ENCODE data around the gene RNLS. TPM values are rescaled to one million over a fixed set of nuclear protein-coding genes. Genes with fewer than 3 reads are reported as not detected.
A peak's percentile ranks its signal among the peaks of the same experiment; 100 is the strongest.

Gene RNLS
- 10.2 TPM for total RNA-seq
- long read RNA-seq, partial matches to known transcripts: 0 of 7 reads
- long read RNA-seq, other reads (novel, unspliced or antisense): 6 of 7 reads

DNA sequence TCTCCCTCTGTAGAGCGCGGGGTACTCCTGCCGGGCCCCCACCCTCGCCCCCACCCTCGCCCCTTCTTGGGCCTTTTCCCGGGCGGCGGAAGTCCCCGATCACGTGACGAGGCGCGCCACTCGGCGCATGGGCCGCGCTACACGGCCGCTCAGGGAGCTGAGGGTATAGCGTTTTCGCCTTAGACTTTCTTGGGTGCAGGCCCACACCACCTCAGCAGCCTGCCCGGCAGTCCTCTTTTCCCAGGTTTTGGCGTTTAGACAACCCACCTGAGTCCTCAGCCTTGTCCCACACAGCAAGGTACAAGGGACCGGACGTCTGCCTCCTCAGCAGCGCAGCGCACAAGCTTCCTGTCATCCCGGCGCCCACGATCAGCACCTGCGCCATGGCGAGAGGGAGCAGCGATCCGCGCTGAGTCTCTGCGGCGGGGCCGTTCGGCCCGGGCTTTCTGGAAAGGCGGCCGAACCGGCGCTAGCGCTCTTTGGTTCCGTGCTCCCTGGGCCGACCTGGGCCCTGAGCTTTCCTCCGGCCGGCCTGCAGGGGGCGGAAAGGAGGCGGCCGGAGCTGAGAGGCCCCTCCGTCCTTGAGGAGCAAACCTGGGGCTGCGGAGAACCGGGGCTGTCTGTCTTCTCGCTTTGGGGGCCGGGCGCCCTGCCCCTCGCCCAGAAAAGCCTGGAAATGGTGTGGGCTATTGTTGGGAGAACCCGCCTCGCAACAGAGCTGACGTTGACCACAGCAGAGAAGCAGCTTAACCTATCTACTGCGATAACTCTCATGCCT, at the start of gene RNLS:
RNLS (minus strand) TSS at position 513 of the 778 bp plus-strand sequence.
- DNase-seq (ENCODE audit: low spot score): peak; percentile 92

DNA sequence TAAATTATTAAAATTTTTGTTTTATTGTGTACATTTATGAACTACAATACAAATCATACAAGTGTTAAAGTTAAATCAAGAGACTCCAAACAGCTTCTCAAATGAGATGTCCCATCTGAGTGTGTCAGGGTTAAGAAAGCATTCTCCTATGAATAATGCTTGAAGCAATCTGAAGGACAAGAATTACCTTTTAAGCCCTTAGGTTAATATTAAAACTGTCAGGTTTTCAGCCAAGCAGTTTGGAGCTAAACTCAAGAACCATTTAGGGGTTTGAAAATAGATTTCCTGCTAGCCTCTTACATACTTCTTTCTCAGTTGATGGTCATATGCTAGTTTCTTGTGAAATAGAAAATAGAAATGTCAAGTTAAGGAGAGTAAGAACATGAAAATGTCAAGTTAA, 41.7 kb upstream of the RNLS start:
- DNase-seq (ENCODE audit: low spot score): no peak

DNA sequence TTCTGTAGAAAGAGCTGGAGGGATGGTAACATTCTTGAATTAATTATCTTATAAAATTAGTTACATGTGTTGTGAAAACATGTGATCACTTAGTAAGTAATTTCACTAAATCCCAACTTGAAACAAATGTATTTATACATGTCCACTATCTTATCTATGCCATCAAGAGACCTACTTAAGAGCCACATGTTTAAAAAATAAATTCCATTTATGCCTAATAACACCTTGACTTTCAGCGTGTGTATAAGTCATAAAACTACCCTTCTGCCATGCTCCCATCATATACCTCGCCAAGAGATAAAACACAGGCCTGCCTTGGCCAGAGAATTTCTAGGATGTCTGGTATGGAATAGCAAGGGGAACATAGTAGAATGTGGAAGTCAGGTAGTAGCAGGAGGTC, 40.7 kb upstream of the RNLS start:
- no peak for DNase-seq (ENCODE audit: low spot score)

DNA sequence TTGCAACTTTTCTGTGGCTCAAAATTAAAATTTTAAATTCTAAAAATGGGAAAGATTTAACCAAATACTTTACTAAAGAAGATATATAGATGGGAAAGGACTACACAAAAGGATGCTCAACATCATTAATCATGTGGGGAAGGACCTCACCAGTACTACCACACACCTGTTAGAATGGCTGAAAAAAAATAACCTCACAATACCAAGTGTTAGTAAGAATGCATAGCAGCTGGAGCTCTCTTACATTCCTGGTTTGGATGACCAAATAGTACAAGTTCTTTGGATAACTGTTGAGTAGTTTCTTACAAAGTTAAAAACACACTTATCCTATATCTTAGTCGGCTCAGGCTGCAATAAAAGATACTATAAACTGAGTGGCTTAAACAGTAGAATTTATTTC, 37.3 kb upstream of the RNLS start:
- DNase-seq (ENCODE audit: low spot score): no peak

DNA sequence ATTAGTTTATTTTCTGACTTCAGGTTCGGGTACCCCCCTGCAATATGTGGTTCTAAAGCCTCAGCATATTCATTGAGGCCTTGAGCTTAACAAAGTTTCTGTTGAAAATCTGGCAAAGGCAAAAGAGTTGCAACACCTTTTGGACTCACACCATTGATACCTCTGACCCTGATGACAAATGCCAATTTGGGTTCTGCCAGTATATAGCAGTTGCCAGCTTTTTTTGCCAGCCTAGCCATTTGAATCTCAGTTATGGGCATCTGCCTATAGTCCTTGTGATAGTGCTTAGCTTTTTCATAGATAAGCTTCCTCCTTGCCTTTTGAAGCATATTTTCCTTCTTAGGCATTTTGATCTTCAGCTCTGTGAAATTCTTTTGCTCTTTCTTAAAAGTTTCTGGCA, 35.4 kb upstream of the RNLS start:
- DNase-seq (ENCODE audit: low spot score): no peak

DNA sequence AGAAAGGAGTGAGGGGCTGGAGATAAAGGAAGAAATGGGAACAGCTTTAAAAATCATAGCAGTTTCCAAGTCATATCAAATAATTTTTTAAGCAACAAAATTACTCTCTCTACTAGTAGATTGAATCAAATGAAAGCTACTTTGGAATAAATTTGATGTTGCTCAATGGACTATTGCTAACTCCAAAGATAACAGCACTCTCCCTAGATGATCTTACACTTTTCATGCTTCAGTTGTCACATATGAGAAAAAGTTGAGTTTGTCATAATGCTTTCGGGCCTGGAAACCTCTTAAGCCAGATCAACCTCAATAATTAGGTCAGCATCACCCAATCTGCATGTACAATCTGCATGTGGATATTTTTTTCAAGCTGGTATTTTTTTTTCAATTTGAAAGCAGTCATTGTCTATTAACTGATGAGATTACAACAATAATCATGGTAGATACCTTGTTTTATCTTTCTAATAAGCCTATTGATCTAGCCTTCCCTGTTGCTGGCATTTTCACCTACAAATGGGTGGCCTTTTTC, 34.7 kb upstream of the RNLS start:
- no peak for DNase-seq (ENCODE audit: low spot score)

DNA sequence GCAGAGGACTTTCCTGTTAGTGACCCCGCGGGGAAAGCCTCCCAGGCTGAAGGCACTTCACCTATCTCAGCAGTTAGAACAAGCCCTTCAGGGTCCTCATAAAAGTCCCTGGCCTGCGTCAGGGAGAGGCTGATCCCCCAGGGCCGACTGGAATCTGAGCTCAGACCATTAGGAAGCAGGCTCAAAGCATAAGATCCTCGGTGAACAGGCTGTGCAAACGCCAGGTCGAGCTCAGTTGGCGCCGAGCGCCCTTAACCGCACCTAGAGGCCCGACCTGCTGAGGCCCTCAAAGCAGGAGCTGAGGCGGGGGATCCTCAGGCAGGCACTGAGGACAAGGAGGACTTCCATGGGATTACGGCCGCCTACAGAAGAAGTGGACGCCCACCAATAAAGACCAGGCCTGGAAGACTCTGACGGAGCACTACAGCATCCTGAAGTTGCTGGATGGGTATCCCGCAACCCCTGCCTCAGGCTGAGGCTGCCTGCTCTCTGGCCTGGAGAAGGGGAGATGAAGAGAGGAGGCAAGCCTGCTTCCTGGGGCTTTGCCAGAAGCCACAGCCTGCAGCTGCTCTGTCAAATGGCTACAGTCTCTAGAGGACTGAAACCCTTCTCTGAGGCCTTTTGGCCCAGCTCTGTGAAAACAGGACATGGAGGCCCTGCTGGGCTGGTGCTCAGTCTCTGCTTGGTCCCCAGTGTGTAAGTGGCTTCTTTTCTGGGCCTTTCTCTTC, 33.3 kb upstream of the RNLS start:
- no peak for DNase-seq (ENCODE audit: low spot score)

DNA sequence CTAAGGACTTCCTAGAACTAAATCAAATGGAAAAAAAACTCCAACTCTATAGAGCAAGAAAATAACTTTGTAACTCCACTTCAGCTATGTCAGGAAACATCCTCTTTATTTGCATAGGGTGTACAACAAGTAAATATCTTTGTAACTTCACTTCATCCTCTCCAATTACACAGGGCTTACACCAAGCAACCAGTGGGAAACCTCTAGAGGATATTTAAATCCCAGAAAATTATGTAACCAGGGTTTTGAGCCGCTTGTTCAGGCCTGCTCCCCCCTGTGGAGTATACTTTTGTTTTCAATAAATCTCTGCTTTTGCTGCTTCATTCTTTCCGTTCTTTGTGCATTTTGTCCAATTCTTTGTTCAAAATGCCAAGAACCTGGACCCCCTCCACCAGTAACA, 25.7 kb upstream of the RNLS start:
- no peak for DNase-seq (ENCODE audit: low spot score)

DNA sequence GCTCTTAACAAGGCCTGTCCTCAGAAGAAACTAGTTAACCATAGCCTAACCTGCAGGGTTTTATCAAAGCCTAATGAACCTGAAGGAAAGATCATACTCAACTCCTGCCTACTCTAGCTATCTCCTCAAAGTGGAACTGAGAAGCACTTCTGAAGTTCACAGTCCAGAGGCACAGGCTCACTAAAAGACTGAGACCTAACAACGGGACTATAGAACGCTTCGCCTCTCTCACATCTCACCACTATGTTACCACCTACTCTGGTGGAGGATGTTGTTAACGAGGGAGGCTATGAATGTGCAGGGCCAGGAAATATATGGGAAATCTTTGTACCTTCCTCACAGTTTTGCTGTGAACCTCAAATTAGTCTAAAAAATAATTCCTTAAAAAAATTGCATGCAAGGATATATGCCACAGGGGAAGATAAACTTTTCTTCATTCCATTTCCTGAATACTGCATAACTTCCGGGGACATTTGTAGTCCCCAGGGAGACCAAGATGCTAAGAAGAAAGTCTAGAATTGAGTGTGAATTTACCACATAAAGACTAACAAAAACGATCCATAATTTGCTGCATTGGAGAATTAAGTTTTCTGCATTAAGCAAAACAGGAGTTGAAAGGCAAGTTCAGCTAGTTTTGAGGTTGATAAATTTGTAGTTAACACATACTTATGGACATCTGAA, 25.1 kb upstream of the RNLS start:
- DNase-seq (ENCODE audit: low spot score): no peak

DNA sequence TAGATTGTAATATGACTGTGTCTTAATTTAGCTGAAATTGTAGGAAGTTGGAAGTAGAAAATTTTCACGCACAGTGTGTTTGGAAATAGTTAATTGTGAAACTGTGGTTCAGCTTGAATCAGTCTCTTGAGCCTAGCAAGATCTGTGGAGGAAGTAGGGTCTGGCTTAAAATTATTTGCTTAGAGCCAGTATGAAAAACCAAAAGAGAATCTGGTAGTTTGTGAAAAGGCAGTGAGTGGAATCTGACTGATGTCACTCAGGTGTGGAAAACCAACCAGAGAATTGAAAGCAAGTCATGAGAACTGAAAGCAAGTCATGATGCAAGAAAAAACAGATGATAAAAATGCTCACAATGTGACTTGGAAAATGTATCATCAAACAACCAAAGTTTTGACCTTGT, 14.9 kb upstream of the RNLS start:
- DNase-seq (ENCODE audit: low spot score): no peak

DNA sequence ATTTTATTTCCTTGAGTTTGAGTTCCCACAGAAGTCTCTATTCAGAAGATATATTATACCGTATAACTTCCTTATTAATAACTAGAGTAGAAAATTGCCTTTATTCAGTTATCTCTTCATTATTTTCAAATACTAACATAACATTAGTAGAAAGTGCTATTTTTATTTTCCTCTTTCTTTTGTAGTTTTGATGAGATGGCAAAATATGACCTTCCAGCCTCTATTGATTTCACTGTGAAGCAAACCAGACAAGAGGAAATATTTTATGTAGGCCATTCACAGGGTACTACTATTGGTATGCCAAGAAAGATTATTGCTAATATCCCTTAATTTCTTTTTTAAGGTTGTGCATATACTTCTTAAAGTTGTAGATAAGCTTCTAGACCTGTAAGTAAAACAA, 11.4 kb upstream of the RNLS start:
- no peak for DNase-seq (ENCODE audit: low spot score)

DNA sequence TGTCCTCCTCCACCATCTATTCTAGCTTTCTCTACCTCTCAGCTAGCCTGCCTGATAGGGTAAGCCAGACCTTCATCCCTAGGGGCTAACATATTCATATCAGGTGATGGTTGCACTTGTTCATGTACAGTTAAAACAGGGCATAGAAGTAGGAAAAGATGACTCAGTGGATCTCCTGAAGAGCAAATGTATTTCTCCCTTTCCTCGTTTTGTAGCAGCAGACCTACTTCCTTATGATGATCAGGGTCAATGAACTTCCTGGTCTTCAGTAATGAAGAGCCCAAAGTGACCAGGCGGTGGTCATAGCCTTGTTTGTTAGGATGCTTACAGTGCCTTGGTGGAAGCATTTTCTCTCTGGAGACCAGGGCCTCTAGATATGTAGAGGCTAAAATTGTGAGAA, 9.8 kb upstream of the RNLS start:
- no peak for DNase-seq (ENCODE audit: low spot score)

DNA sequence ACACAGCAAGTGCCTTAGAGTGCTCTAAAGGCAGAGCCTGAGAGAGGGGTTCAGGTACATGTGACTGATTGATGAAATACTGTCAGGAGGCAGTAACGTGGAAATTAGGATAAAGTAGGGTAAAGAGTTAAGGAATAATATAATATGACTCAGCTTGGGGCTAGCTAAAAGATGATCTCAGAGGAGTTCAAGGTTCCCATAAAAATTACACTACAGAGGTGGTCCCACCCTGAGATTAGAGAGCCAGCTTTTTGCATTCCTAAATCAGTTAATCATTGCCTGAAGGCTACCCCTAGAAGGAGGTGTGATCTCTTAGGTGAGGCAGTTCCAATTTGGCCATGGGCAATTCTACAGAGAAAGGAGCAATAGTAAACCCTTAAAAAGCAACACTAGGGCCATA, 9.3 kb upstream of the RNLS start:
- no peak for DNase-seq (ENCODE audit: low spot score)

DNA sequence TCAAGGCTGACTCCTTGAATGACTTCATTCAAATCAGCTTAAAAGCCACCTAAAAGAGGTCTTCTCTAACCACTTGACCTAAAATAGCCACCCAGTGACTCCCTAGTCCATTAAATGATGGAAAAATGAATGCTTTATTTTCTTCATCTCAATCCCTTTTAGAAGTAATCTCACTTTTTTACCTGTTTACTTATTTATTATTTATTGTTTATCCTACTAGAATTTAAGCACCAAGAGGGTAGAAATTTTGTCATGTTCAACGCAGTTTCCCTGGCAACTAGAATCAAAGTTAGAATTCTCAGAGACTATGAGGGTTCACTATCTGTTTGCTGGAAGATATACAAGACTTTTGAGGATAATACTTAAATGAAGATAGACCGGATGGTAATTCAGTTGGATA, 3.3 kb upstream of the RNLS start, which contains the start of gene LIPJ:
LIPJ (plus strand) TSS at position 301 of the 400 bp plus-strand sequence. CDS start 3,926 bp downstream, outside the sequence.
- no peak for DNase-seq (ENCODE audit: low spot score)

DNA sequence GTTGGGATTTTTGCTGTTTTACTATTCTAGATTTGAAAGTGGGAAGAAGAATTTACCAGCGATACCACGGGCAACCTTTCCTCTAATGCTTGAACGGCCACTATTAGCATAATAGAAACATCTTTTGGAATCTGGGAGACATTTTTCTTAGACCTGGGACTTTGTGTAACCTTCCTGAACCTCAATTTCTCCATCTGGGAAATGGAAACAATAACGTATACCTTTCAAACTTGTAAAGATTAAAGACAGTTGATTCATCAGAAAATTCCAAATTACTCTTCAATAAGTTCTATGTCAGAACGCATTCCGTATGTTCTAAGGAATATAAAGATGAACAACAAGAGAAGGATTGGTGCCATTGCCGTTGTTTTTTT, 453 bp upstream of the RNLS start:
- no peak for DNase-seq (ENCODE audit: low spot score)

DNA sequence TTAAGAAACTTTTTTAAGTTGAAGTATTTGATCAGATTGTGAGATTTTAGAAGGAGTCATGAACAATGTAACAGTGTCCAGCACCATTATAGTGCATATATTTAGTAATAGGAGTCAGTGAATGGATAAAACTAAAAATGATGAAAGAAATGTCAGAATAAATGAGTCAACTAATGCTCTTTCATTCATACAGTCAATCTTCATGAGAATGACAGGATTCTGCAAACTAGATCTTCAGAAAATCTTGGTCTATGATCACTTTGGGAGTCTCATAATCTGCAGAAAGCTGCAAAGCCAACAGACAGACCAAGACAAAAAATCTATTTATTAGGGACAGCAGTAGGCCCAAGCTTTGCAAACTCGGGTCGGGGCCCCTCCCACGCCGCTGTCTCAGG, 710 bp downstream of the RNLS start:
- DNase-seq (ENCODE audit: low spot score): no peak

DNA sequence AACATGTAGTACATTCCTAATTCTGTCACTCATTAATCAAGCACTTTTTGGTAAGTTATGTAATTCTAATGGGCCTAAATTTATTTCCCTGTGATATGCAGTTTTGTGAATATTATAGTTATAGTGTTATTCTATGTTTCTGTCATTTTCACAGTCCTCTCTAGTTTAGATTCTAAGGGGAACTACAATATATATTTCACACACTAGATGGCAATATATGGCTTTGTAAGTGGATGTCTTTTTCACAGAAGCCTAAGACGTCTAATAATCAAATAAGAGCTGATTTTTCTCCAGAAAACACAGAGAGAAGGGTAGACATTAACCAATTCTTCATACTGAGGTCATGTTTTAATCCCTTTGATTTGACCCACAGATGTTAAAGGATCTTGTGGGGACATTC, 18.0 kb downstream of the RNLS start:
- no peak for DNase-seq (ENCODE audit: low spot score)

DNA sequence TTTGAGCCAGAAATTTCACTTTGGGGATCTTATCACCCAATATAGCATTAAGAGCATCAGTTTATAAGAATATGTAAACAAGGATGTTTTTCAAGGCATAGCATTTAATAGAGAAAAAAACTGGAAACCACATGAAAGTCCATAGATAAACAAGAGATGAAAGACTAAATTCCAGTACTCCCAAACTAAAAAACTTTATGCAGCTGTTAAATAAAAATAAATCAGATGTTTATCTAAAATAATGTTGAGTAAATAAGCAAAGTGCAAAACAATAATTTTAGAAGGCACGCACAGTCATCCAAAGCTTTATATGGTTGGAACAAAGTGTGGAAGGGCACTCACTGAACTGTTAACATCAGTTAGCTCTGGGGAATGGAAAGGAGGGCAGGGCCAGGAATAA, 21.0 kb downstream of the RNLS start:
- no peak for DNase-seq (ENCODE audit: low spot score)

DNA sequence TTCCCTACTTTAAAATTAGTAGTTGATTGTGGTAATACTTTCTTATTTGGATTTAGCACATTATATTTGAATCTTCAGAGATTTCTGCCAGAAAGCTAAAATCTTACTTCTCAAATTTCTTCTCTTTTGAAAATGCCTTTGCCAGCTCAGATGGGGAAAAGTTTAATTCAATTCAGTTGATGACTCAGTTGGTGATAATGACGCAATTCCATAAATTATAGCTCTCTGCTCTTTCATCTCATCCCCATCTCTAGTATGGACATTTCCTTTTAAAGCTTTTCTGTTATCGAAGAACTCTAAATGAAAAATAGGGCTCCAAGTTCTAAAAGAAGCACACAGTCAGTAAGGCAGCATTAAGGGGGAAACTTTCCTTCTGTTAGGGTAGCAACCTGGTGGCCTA, 25.5 kb downstream of the RNLS start:
- DNase-seq (ENCODE audit: low spot score): no peak

DNA sequence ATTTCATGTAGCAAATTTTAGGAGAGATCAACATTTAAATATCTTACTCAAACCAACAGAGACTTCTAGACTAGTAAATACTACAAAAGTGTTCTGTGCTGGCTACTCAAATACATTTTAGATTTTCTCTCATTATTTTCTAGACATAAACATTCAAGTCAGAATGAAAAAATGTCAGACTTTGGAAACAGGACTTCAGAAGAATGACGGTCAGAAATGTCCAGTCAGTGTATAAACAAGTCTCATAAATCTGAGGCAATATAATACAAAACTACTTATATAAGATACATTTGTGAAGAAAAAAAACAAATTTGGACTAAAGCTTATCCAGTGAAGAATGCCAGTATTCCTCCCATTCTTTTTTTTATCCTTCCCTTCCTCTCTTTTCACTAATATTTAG, 25.9 kb downstream of the RNLS start:
- no peak for DNase-seq (ENCODE audit: low spot score)

DNA sequence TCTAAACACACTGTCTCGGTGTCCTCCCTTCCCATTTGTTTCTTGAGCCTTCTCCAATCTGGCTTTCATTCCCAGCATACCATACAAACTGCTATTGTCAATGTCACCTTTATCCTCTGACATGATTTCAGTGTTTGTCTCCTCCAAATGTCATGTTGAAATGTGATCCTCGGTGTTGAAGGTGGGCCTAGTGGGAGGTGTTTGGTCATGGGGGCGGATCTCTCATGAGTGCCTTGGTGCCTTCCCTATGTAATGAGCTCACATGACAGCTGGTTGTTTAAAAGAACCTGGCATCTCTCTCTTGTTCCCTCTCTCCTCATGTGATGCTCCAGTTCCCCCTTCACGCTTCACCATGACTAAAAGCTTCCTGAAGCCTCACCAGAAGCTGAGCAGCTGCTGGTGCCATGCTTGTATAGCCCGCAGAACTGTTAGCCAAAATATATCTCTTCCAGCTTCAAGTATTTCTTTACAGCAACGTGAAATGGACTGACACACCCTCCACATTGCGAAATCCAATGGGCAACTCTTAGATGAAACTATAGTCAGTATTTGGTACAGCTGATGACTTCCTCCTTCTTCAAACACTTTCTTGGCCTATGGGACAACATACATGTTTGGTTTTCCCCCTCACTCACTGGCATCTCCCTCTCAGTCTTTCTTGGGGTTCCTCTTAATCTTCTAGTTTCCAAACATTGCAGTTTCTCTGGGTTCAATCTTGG, 27.8 kb downstream of the RNLS start:
- DNase-seq (ENCODE audit: low spot score): no peak

All from mesenteric fat pad (tissue), 1 donor.